HK-2 (cell line): ENCODE measurements around the gene VIL1.
A peak's percentile ranks its signal among the peaks of the same experiment; 100 is the strongest.

Experiments used
- DNase-seq: peaks from one replicate; pipeline ENCODE4 v3.0.0-alpha.2; 2018; ENCODE audit not compliant: unreplicated experiment

VIL1 gene

GRCh38 chr2:218395090-218395444 is 23.9 kb upstream of the VIL1 start:
- no peak for DNase-seq

GRCh38 chr2:218395456-218395825 is 23.5 kb upstream of the VIL1 start:
- no peak for DNase-seq

DNA sequence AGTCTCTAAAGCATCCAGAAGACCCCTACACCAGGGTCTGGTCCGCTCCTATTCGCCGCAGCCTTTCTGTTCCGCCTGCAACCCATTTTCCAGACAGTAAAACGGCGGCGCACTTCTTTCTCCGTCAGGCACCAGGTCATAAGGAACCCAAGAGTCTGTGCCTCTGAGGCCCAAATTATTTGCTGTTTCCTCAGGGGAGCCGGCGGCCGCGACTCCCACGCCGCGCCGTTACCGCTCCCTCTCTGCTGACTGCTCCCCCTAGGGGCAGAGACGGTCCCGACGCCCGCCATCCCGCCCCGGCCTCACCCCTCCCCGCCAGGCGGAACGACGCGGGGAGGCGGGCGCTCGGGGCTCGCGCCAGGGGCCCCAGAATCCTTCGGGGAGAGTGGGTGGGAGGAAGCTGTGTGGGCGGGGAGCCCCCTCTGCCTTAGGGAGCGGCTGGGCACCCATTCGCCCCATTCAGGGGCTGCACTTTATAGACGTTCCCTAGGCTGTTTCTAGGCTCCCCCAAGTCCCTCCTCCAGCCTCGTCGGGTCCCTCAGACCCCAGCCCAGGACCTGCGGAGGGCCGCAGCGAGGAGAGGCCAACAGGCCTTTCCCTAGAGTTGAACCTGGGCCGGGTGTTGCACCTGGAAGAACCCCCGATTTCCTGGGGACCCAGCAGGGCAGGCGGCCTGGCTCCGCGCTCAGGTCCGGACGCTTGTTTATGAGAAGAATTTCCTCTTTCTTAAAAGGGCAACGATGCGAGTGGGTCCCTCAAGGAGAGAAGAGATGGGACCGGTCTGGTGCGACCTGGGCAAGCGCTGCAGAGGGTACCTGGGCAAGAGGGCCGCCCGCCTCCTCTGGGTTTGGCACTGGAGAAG is 22.9 kb upstream of the VIL1 start:
- peak; percentile 91 for DNase-seq

DNA sequence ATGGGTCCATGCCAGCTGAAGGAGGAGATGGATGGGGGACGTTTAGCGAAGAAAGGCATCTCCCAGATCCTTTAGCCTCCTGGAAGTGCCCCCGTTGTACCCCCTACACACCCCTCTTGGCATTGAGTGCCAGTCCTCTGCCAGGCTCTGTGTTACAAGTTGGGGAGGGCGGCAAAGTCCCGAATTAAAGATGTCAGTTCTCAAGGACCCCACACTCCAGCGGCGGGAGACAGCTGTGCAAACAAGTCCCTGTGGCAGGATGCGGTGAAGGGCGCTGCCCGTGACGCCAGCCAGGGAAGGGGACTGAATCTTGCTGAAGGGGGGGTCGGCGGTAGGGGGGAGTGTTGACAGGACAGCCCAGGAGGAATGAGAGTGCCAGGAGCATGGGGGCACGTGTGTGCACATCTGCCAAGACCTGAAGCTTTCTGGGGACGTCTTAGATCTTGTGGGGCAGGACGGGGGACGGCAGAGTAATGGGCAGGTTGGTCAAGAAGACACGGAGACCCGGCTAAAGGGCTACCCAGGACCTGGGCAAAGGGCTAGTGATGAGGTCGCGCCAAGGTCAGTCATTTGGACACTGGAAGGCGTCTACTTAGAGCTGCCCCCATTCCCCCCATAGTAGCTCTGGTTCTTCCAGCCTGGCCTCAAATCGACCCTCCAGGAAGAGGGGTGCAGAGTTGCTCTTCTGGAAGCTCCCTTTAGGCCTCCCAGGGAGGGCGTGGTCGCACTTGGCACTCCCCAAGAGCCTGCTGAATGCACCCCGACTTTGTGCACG is 22.0 kb upstream of the VIL1 start:
- peak; percentile 76 for DNase-seq

GRCh38 chr2:218397463-218397819 is 21.5 kb upstream of the VIL1 start:
- no peak for DNase-seq

DNA sequence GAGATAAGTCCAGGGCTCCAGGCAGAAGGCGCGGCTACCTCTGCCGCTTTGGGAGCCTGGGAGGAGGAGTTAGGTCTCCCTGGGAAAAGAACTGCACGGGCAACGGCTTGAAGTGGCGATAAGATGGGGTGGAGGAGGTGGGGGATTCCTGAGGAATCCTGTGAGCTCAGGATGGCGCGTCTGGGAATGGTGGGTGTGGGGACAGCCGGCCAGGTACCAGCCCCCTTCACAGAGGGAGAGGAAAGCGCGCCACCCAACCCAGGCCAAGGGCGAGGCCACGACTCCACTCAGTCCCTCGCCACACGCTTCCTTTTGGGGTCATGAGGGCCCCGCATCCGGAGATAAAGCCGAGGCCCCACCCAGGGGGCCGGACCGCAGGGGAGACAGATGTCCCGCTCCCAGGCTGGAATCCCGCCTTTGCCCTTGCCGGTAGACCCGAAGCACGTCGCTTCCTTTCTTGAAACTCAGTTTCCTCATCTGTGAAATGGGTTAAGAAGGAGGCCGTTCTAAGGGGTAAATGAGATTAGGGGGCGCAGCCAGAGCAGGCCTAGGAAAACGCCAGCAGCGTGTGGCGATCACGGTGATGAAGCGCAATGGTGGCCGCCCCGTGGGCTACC is 21.0 kb upstream of the VIL1 start:
- peak; percentile 93 for DNase-seq

DNA sequence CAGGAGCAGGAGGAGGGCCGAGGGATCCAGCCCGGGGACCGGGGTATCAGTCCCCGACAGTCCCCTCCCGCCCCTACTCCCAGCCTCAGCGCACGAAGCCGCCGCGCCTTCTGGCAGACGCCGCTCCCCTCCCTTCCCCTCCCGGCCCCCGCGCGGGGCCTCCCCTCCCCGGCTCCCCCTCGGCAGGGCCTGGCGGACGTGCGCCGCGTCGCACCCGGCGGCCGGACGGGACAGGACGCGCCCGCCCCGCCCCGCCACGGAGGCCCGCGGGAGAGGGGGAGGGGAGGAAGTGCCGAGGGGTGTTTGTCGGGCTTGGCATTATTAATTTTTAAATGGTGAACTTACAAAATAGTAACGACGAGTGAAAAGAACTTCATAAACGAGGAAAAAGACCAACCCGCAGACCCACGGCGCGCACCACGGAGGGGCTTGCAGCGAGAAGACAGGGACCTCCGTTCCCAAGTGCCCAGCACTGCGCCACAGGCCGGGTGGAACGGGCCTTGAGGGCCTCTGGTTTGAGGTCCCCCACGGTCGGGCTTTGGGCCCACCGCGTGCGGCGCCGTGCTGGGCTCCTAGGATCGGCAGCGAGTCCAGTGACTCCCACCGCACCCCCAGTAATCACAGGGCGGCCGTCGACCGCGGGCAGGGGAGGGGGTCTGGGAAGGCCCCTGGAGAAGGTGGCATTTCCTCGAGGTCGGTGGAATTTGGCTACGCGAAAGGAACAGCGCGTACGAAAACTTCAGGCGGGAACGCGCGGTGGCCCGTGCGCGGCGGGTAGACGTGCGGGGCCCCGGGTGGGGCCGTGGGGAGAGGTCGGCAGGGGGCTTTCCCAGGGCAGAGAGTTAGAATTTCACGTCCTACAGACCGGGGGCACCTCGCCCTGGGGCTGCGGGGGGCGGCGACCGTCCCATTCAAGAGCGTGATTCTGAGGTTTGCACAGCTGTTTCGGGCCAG is 20.2 kb upstream of the VIL1 start:
- DNase-seq = peak; percentile 81

DNA sequence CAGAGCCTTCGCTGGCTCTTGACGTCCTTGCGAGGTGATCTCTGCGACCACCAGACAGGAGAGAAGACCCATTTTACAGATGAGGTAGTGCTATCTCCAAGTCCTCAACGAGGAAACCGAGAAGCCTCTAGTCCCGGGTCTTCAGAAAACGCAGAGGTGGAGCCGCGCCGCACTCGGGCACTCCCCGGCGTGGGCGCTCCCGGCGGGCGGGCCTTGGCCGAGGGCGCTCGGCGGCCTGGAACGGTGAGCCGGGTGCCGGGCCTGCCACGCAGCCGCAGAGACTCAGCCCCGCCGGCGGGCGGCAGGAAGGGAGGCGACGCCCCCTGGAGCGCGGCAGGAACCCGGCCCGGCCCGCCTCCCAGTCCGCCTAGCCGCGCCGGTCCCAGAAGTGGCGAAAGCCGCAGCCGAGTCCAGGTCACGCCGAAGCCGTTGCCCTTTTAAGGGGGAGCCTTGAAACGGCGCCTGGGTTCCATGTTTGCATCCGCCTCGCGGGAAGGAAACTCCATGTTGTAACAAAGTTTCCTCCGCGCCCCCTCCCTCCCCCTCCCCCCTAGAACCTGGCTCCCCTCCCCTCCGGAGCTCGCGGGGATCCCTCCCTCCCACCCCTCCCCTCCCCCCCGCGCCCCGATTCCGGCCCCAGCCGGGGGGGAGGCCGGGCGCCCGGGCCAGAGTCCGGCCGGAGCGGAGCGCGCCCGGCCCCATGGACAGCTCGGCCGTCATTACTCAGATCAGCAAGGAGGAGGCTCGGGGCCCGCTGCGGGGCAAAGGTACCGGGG is 19.3 kb upstream of the VIL1 start, which contains the start of gene CTDSP1:
Gene CTDSP1 (plus strand): TSS at position 478 of the 776 bp plus-strand sequence. CDS start 223 bp downstream, at position 701.
- DNase-seq = peak; percentile 96

GRCh38 chr2:218400167-218400929 is 18.6 kb upstream of the VIL1 start:
- peak; percentile 38 for DNase-seq

DNA sequence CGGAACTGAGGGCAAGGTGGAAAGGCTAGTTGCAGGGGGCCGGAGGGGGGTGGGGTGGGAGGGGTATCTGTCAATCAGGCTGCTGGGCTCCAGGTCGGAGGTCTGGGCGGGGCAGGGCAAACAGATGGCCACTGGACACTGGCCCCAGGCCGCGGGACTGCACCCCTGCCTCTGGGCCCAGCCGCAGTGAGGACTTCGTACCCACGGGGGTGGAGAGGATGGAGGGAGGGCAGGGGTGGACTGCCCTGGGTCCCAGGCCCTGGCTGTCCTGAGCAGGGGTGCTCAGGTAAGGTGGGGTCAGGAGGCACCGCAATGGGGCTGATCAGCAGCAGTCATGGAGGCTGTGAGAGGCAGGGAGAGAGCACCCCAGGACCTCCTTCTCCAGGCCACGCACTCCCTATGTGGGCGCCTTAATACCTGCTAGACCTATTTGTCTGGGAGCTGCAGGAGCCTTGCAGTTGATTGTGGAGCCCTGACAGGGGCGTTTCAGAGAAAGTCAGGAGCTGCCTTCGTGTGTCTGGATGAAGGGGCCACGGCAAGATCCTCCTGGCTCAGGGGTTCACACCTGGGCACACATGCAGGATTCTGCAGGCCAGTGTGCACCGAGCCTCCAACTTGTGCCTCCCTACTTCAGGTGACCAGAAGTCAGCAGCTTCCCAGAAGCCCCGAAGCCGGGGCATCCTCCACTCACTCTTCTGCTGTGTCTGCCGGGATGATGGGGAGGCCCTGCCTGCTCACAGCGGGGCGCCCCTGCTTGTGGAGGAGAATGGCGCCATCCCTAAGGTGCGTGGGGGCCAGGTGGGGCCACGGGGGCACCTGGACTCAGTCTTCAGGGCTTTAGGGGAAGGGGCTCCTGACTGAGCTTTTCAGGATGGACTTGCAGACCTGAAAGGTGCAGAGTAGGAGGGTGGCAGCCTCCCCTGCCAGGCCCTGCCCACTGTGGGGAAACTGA is 17.7 kb upstream of the VIL1 start:
- no peak for DNase-seq

GRCh38 chr2:218401890-218402289 is 17.0 kb upstream of the VIL1 start:
- no peak for DNase-seq

- no peak for DNase-seq
These were observed 16.4 kb upstream of the VIL1 start for GRCh38 chr2:218402491-218402901.

DNA sequence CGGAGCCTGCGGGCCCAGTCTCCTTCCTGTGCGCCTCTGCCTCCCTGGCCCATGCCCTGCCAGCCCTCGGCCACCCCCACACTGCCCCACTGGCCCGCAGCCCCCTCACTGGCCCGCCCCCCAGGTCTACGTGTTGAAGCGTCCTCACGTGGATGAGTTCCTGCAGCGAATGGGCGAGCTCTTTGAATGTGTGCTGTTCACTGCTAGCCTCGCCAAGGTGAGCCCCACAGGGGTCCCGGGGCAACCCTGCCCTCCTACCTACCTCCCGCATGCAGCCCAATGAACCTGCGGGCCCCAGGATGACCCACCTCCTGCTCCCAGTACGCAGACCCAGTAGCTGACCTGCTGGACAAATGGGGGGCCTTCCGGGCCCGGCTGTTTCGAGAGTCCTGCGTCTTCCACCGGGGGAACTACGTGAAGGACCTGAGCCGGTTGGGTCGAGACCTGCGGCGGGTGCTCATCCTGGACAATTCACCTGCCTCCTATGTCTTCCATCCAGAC is 16.0 kb upstream of the VIL1 start:
- DNase-seq = no peak

DNA sequence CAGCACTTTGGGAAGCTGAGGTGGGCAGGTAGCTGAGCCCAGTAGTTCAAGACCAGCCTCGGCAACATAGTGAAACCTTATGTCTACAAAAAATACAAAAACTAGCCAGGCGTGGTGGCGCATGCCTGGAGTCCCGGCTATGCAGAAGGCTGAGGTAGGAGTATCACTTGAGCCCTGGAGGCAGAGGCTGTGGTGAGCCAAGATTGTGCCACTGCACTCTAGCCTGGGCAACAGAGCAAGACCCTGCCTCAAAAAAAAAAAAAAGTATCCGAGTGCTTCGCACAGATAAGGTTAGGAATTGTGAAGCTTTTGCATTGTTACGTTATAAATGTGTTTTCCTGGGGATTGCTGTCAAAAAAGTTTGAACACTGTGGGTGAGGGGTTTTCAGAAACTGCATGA is 15.1 kb upstream of the VIL1 start:
- no peak for DNase-seq

DNA sequence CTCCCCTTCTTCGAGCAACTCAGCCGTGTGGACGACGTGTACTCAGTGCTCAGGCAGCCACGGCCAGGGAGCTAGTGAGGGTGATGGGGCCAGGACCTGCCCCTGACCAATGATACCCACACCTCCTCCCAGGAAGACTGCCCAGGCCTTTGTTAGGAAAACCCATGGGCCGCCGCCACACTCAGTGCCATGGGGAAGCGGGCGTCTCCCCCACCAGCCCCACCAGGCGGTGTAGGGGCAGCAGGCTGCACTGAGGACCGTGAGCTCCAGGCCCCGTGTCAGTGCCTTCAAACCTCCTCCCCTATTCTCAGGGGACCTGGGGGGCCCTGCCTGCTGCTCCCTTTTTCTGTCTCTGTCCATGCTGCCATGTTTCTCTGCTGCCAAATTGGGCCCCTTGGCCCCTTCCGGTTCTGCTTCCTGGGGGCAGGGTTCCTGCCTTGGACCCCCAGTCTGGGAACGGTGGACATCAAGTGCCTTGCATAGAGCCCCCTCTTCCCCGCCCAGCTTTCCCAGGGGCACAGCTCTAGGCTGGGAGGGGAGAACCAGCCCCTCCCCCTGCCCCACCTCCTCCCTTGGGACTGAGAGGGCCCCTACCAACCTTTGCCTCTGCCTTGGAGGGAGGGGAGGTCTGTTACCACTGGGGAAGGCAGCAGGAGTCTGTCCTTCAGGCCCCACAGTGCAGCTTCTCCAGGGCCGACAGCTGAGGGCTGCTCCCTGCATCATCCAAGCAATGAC is 14.4 kb upstream of the VIL1 start:
- no peak for DNase-seq

GRCh38 chr2:218405086-218405745 is 13.7 kb upstream of the VIL1 start:
- no peak for DNase-seq

DNA sequence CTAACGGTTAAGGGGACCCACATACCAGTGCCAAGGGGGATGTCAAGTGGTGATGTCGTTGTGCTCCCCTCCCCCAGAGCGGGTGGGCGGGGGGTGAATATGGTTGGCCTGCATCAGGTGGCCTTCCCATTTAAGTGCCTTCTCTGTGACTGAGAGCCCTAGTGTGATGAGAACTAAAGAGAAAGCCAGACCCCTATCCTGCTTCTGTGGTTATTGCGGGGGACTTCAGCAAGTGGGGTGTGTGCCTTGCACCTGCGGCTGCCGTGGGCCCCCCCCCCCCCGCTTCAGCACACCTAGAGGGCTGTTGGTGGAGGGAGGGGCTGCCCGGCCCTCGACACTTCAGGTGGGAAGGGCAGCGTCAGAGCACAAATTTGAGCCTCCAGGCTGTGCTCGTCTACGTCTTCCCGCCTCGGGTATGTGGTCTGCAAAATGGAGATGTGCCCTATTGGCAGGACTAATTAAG is 13.1 kb upstream of the VIL1 start:
- DNase-seq = no peak
